Activated T-cell treated with anti-CD3 and anti-CD28 coated beads, Interleukin-2, amount 50 U/mL, for 1 hour (primary cell): Measurements from ENCODE around the gene ABHD5.

ENCODE experiments used
- DNase-seq: peaks from one replicate; pipeline ENCODE4 v3.0.0-alpha.2; 2020

Gene ABHD5

GRCh38 chr3:43686700-43687498 is 3.8 kb upstream of the ABHD5 start:
- no peak for DNase-seq

- DNase-seq: no peak
Measured at GRCh38 chr3:43687499-43687811, 3.3 kb upstream of the ABHD5 start.

GRCh38 chr3:43688245-43688650 is 2.5 kb upstream of the ABHD5 start:
- DNase-seq: no peak

GRCh38 chr3:43689166-43689565 is 1.6 kb upstream of the ABHD5 start:
- no peak for DNase-seq

DNA sequence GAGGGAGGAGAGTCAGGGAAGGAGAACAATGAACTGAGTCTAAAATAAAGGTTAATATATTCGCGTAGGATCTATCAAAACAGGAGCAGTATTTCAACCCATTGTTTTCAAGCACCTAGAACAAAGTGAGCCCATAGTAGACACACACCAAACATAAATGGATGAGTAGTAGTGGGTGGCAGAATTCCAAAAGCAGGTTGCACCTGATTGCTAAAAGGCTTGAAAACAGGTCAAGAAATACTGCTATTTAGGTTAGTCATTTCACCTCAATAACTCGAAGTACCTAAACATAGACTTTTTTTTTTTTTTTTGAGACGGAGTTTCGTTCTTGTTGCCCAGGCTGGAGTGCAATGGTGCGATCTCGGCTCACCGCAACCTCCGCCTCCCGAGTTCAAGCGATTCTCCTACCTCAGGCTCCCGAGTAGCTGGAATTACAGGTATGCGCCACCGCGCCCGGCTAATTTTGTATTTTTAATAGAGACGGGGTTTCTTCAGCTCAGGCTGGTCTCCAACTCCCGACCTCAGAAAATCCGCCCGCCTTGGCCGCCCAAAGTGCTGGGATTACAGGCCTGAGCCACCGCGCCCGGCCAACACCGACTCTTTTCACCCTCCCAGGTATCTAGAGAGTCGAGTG is 855 bp upstream of the ABHD5 start:
- no peak for DNase-seq

- DNase-seq: no peak
Measured at GRCh38 chr3:43691120-43691995, 620 bp downstream of the ABHD5 start.

- DNase-seq: no peak
Measured at GRCh38 chr3:43692085-43692855, 1.5 kb downstream of the ABHD5 start.

GRCh38 chr3:43692971-43693370 is 2.2 kb downstream of the ABHD5 start:
- DNase-seq: no peak

GRCh38 chr3:43693594-43693993 is 2.9 kb downstream of the ABHD5 start:
- no peak for DNase-seq

- DNase-seq: no peak
Measured at GRCh38 chr3:43695443-43695842, 4.7 kb downstream of the ABHD5 start.

- DNase-seq: no peak
Measured at GRCh38 chr3:43695863-43696262, 5.1 kb downstream of the ABHD5 start.

GRCh38 chr3:43696441-43696840 is 5.7 kb downstream of the ABHD5 start:
- no peak for DNase-seq

- no peak for DNase-seq
Measured at GRCh38 chr3:43696881-43697280, 6.1 kb downstream of the ABHD5 start.

GRCh38 chr3:43699864-43700263 is 9.1 kb downstream of the ABHD5 start:
- no peak for DNase-seq

DNA sequence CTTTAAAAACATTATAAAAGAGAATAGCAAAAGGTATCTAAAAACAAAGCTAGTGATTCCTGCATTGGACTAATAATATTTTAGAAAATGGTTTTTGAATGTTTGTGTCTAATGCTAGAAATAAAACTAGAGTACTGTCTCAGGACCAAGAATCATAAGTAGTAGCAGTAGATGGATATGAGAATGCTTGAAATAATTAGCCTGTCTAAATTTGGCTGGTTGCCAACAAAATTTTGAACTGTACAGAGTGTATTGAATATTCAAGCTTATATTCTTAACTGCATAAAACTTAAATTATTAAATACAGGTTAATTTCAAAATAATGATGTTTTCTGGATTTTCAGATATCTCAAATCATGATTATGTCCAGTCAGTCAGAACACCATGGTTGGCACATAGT is 14.0 kb downstream of the ABHD5 start:
- DNase-seq: no peak

DNA sequence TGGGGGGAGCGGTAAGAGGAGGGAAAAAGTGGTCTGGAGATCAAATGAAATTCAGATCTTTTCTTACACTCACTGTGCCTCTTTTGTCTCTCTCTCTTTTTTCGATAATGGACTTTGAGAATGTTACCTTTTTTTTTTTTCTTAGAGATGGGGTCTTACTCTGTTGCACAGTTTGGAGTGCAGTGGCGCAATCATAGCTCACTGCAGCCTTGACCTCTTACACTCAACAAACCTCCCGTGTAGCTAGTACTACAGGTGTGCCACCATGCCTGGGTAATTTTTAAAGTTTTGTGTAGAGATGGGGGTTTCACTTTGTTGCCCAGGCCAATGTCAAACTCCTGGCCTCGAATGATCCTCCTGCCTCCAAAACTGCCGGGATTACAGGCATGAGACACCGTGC is 15.6 kb downstream of the ABHD5 start:
- no peak for DNase-seq

- DNase-seq: no peak
Measured at GRCh38 chr3:43707266-43707665, 16.5 kb downstream of the ABHD5 start.

GRCh38 chr3:43707998-43708397 is 17.3 kb downstream of the ABHD5 start:
- no peak for DNase-seq

- no peak for DNase-seq
Measured at GRCh38 chr3:43709022-43709421, 18.3 kb downstream of the ABHD5 start.

- DNase-seq: no peak
Measured at GRCh38 chr3:43710607-43711006, 19.9 kb downstream of the ABHD5 start.

DNA sequence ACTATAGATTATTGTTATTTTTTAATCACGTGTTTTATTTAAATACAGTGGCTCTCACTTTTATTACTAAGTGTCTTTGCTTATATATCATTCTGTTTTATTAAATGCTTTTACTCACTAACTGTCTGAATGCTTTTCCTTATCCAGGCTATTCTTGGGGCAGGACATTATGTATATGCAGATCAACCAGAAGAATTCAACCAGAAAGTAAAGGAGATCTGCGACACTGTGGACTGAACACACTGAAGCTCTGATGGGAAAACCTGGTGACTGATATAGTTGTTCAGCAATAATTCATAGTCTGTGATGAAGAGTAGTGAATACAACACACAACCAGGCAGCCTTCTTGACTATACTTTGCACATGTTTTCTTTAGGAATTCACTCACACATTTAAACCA is 27.6 kb downstream of the ABHD5 start:
- no peak for DNase-seq

DNA sequence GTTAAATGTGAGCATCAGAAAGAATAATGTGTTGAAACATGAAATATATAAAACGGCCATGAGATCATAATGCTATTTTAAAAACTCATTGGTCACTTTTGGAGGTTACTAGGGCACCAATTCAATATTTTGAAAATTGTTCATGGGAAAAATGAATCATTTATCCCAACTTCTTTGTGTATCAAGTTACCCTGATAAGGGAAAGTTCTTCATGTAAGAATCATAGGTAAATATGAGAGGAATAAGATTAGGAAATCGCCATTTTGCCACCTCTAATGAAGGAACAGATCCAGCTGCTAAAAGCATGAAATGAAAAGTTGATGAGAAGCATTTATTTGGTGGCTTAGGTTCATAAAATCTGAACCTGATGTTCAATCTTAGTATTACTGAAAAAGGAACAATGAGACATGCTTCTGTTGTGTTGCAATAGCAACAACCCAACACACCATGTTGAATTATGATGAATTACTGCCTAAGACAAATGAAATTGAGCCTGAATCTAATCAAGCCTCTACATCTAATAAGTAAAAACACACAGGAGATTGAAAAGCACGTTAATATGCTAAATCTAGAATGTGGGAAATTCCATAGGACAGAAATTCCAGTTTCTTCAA is 32.5 kb downstream of the ABHD5 start:
- no peak for DNase-seq

- no peak for DNase-seq
Measured at GRCh38 chr3:43726521-43726920, 35.8 kb downstream of the ABHD5 start.
